ENCODE data around the gene TRIM47.

The TRIM47 gene

GRCh38 chr17:75906143-75906884 lies 27.9 kb upstream of the TRIM47 start:
- DNase-seq, result no peak

- DNase-seq, result peak; percentile 97
Measured at GRCh38 chr17:75904749-75905521, 26.6 kb upstream of the TRIM47 start, which contains the start of gene MRPL38. Gene MRPL38 (minus strand): TSS chr17:75904884. CDS start chr17:75904875, 9 bp downstream.

- DNase-seq, result no peak
Measured at GRCh38 chr17:75902406-75902805, 24.0 kb upstream of the TRIM47 start.

- DNase-seq, result no peak
Measured at GRCh38 chr17:75901727-75902126, 23.3 kb upstream of the TRIM47 start.

- no peak for DNase-seq
Measured at GRCh38 chr17:75900691-75901533, 22.5 kb upstream of the TRIM47 start.

- no peak for DNase-seq
Measured at GRCh38 chr17:75899767-75900468, 21.5 kb upstream of the TRIM47 start.

GRCh38 chr17:75899353-75899752 lies 21.0 kb upstream of the TRIM47 start:
- DNase-seq, result no peak

GRCh38 chr17:75898791-75899190 lies 20.4 kb upstream of the TRIM47 start:
- no peak for DNase-seq

- no peak for DNase-seq
Measured at GRCh38 chr17:75898065-75898464, 19.7 kb upstream of the TRIM47 start.

GRCh38 chr17:75897160-75898019 lies 19.0 kb upstream of the TRIM47 start:
- no peak for DNase-seq

GRCh38 chr17:75896415-75897159 lies 18.2 kb upstream of the TRIM47 start, which contains the start of gene TRIM65:
Gene TRIM65 (minus strand): TSS chr17:75896951. CDS start chr17:75896937, 14 bp downstream.
- DNase-seq, result peak; percentile 73

- DNase-seq, result no peak
Measured at GRCh38 chr17:75895370-75896155, 17.2 kb upstream of the TRIM47 start.

- DNase-seq, result no peak
Measured at GRCh38 chr17:75894049-75894733, 15.8 kb upstream of the TRIM47 start.

GRCh38 chr17:75893305-75894048 lies 15.1 kb upstream of the TRIM47 start:
- DNase-seq, result no peak

GRCh38 chr17:75892556-75893224 lies 14.3 kb upstream of the TRIM47 start:
- no peak for DNase-seq

- DNase-seq, result no peak
Measured at GRCh38 chr17:75891605-75892555, 13.5 kb upstream of the TRIM47 start.
